Liver (tissue), 3 donors: Measurements from ENCODE around the gene MOB3B.

Experiments
- ATF3 ChIP-seq: IDR thresholded peaks from 2 replicates; pipeline ENCODE4 v1.6.1; 2016; ENCODE audit warnings: antibody characterized with exemption
- CTCF ChIP-seq: fragments of 150-350 bp; IDR thresholded peaks from 2 replicates; pipeline ENCODE4 v1.5.1; 2017; ENCODE audit warnings: improper control_type of control experiment, low read depth, low read length; ENCODE audit not compliant: missing input control
- HNF4G ChIP-seq: IDR thresholded peaks from 2 replicates; pipeline ENCODE4 v1.6.1; 2016; ENCODE audit warnings: antibody characterized with exemption
- JUND ChIP-seq, 2 donors: IDR thresholded peaks; 2 replicates each; pipeline ENCODE4 v1.6.1; 2016; ENCODE audit warnings: antibody characterized with exemption in 2 of 2
- MAX ChIP-seq: IDR thresholded peaks from 2 replicates; pipeline ENCODE4 v1.6.1; 2016; ENCODE audit warnings: antibody characterized with exemption
- REST ChIP-seq: IDR thresholded peaks from 2 replicates; pipeline ENCODE4 v1.6.1; 2016; ENCODE audit warnings: antibody characterized with exemption, mild to moderate bottlenecking
- SP1 ChIP-seq: IDR thresholded peaks from 2 replicates; pipeline ENCODE4 v1.6.1; 2018; ENCODE audit warnings: antibody characterized with exemption, mild to moderate bottlenecking
- TAF1 ChIP-seq: conservative IDR thresholded peaks from 2 replicates; pipeline ENCODE4 v1.6.1; 2016; ENCODE audit warnings: antibody characterized with exemption, mild to moderate bottlenecking
- YY1 ChIP-seq: IDR thresholded peaks from 2 replicates; pipeline ENCODE4 v1.6.1; 2016; ENCODE audit warnings: antibody characterized with exemption, mild to moderate bottlenecking
- donor health status: healthy.
- donor health status: healthy.

- TF ChIP-seq ATF3 = no peak
- TF ChIP-seq CTCF = no peak
- no peak for TF ChIP-seq HNF4G
- no peak for TF ChIP-seq REST
- TF ChIP-seq YY1 = no peak
- no peak for TF ChIP-seq SP1
- TF ChIP-seq MAX = no peak
- no peak for TF ChIP-seq TAF1
- TF ChIP-seq JUND (IDR thresholded peaks at IDR 0.05) = no peak
Observed at GRCh38 chr9:27453860-27454553, 75.6 kb downstream of the MOB3B start.
